ENCODE results near the gene ALS2CL.

ALS2CL gene

GRCh38 chr3:46632792-46633191, 60.7 kb downstream of the ALS2CL start:
- DNase-seq (ENCODE audit: low spot score) = no peak

- DNase-seq (ENCODE audit: low spot score) = peak; percentile 64
Measured at GRCh38 chr3:46629551-46630517, 63.6 kb downstream of the ALS2CL start.

GRCh38 chr3:46628901-46629369, 64.5 kb downstream of the ALS2CL start:
- peak; percentile 61 for DNase-seq (ENCODE audit: low spot score)

GRCh38 chr3:46627078-46627477, 66.4 kb downstream of the ALS2CL start:
- DNase-seq (ENCODE audit: low spot score) = no peak

GRCh38 chr3:46626039-46626438, 67.4 kb downstream of the ALS2CL start:
- no peak for DNase-seq (ENCODE audit: low spot score)

GRCh38 chr3:46624975-46625490, 68.4 kb downstream of the ALS2CL start:
- peak; percentile 21 for DNase-seq (ENCODE audit: low spot score)

GRCh38 chr3:46624533-46624932, 68.9 kb downstream of the ALS2CL start:
- DNase-seq (ENCODE audit: low spot score) = no peak

- no peak for DNase-seq (ENCODE audit: low spot score)
Measured at GRCh38 chr3:46619845-46620778, 73.4 kb downstream of the ALS2CL start.
